Type B pancreatic cell (in vitro differentiated cells): ENCODE data around the gene SF3B3. TPM values are rescaled to one million over a fixed set of nuclear protein-coding genes. Genes with fewer than 3 reads are reported as not detected.

Experiments used
- DNase-seq: peaks from one replicate; pipeline ENCODE4 v3.0.0; 2021; ENCODE audit warnings: mixed read lengths; ENCODE audit not compliant: unreplicated experiment; ENCODE audit errors: extremely low spot score
- H3K27ac Mint-ChIP-seq: 2 replicates; pipeline ENCODE4 v1.8.0; 2021; ENCODE audit warnings: mild to moderate bottlenecking, mixed read lengths
- H3K27me3 Mint-ChIP-seq: 2 replicates; pipeline ENCODE4 v1.8.0; 2021; ENCODE audit warnings: mixed read lengths
- H3K36me3 Mint-ChIP-seq: 2 replicates; pipeline ENCODE4 v1.8.0; 2021; ENCODE audit warnings: mixed read lengths
- H3K4me1 Mint-ChIP-seq: one replicate; pipeline ENCODE4 v1.8.0; 2021; ENCODE audit warnings: mixed read lengths; ENCODE audit not compliant: unreplicated experiment
- H3K4me3 Mint-ChIP-seq: 2 replicates; pipeline ENCODE4 v1.8.0; 2021; ENCODE audit warnings: mild to moderate bottlenecking, mixed read lengths
- H3K9me3 Mint-ChIP-seq: 2 replicates; pipeline ENCODE4 v1.8.0; 2021; ENCODE audit warnings: mixed read lengths
- CTCF ChIP-seq: fragments of 200-600 bp; sonication (generic); conservative IDR thresholded peaks from 2 replicates; pipeline ENCODE4 v1.5.0; 2021; ENCODE audit warnings: antibody characterized with exemption, mild to moderate bottlenecking
- total RNA-seq: library from RNA; stranded (reverse); gene quantifications from 2 replicates; pipeline ENCODE4 v1.2.1, GENCODE V29; 2021; ENCODE audit warnings: low replicate concordance

Gene SF3B3
- total RNA-seq, 1 donor from 2014 or later, result 429 TPM

- H3K9me3 Mint-ChIP-seq, result no peaks in the 10 kb centered on the region
- peaks cover 8% of the 10 kb centered on the region for H3K27me3 Mint-ChIP-seq
- no peak for DNase-seq
- no peak overlapping the region for H3K27ac Mint-ChIP-seq
- no peaks in the 10 kb centered on the region for H3K4me1 Mint-ChIP-seq
- no peak overlapping the region for H3K4me3 Mint-ChIP-seq
- no peaks in the 10 kb centered on the region for H3K36me3 Mint-ChIP-seq
- peak; percentile 38 for TF ChIP-seq CTCF
Observed at GRCh38 chr16:70602831-70603230, 79.2 kb downstream of the SF3B3 start.

- H3K4me3 Mint-ChIP-seq, result no peak overlapping the region
- no peaks in the 10 kb centered on the region for H3K9me3 Mint-ChIP-seq
- H3K4me1 Mint-ChIP-seq, result no peaks in the 10 kb centered on the region
- DNase-seq, result no peak
- TF ChIP-seq CTCF, result peak; percentile 31
- no peak overlapping the region for H3K27ac Mint-ChIP-seq
- H3K36me3 Mint-ChIP-seq, result no peaks in the 10 kb centered on the region
- peaks cover 8% of the 10 kb centered on the region for H3K27me3 Mint-ChIP-seq
Observed at GRCh38 chr16:70604407-70605282, 81.0 kb downstream of the SF3B3 start.

GRCh38 chr16:70605283-70605657 is 81.7 kb downstream of the SF3B3 start:
- Mint-ChIP-seq H3K4me1 (no peaks in the 10 kb centered on the region), H3K36me3 (no peaks in the 10 kb centered on the region), H3K9me3 (no peaks in the 10 kb centered on the region), H3K27ac (no peak overlapping the region), H3K4me3 (no peak overlapping the region), H3K27me3 (peaks cover 4% of the 10 kb centered on the region)
- DNase-seq, result no peak
- TF ChIP-seq CTCF, result no peak

GRCh38 chr16:70608521-70608920 is 84.9 kb downstream of the SF3B3 start:
- Mint-ChIP-seq H3K4me3 (no peak overlapping the region), H3K36me3 (no peaks in the 10 kb centered on the region), H3K27me3 (no peaks in the 10 kb centered on the region), H3K27ac (no peak overlapping the region), H3K4me1 (no peaks in the 10 kb centered on the region), H3K9me3 (no peaks in the 10 kb centered on the region)
- no peak for TF ChIP-seq CTCF
- no peak for DNase-seq

- Mint-ChIP-seq H3K27me3 (no peaks in the 10 kb centered on the region), H3K9me3 (no peaks in the 10 kb centered on the region), H3K27ac (no peak overlapping the region), H3K4me1 (no peaks in the 10 kb centered on the region), H3K4me3 (no peak overlapping the region), H3K36me3 (no peaks in the 10 kb centered on the region)
- no peak for DNase-seq
- no peak for TF ChIP-seq CTCF
Observed at GRCh38 chr16:70610273-70611223, 86.9 kb downstream of the SF3B3 start.
